GM12873 (cell line): ENCODE measurements around the gene SASH1.

ENCODE experiments used
- CTCF ChIP-seq: IDR thresholded peaks from 2 replicates; pipeline ENCODE4 v1.5.1; 2012; ENCODE audit warnings: low read depth, mild to moderate bottlenecking, moderate library complexity, low read length, control low read depth; ENCODE audit not compliant: insufficient read depth; ENCODE audit errors: missing control alignments

The SASH1 gene

GRCh38 chr6:148463671-148464070 lies 121.0 kb downstream of the SASH1 start:
- no peak for TF ChIP-seq CTCF

DNA sequence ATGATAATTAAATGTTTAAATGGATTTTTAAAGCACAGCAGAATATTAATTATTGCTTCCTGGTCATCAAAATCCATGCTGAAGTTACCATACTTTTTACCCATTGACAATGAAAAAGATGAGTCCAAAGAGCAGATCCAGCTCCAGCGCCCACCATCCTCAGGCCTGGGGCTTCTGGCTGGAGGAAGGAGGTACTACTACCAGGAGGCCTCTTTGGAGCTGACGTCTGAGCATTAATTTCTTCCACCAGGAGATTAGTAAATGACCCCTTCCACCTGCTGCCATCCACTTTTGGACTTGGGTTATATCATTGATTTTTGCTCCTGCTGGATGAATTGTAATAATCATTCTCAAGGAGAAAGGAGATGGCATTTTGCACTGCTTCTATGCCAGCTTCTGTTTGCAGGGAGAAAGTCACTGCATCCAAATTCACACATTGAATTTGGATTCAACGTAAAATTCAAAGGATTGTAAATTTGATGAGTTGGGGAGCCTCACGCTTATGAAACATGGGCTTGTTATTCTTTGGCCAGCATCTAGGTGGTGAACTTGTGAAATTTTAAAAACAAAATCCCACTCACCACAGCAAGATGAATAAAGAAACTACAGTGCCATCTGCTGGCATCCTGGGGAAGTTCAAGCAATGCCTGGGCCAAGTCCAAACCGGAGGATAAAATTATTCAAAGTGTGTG lies 121.8 kb downstream of the SASH1 start:
- TF ChIP-seq CTCF, result peak; percentile 88

DNA sequence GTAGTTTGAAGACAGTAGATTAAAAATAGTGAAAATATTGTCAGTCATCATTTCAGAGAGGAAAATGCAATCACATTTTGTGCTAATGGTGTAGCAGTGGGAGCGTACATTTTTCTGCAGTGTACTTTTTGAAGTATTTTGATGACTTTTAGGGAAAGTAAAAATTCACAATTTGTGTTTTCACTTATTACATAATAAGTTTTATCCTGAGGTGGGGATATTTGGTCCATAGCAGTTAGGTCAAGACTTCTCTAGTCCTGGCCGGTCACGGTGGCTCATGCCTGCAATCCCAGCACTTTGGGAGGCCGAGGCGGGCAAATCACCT lies 122.3 kb downstream of the SASH1 start:
- TF ChIP-seq CTCF, result no peak

GRCh38 chr6:148465670-148466069 lies 123.0 kb downstream of the SASH1 start:
- TF ChIP-seq CTCF, result no peak

DNA sequence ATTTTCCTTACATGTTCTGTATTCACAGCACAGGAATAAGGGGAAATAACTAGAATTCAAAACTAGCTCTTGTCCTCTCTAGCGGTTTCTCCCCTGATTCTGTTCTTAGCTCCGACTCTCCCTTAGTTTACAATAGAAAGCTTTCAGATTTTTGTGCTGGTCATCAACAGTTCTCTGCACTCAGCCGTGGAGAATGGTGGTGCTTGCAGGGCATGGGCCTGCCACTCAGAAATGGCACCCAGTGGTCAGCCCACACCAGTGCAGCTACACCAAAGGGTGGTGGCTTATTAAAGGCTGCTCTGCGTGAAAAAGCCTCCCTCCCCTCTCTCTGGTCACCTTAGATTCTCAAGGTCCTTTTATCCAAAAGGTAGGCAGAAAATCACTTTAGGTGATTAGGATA lies 123.5 kb downstream of the SASH1 start:
- TF ChIP-seq CTCF, result peak; percentile 2

GRCh38 chr6:148467926-148468325 lies 125.3 kb downstream of the SASH1 start:
- TF ChIP-seq CTCF, result no peak

- TF ChIP-seq CTCF, result no peak
Observed at GRCh38 chr6:148470156-148470555, 127.5 kb downstream of the SASH1 start.
